ENCODE data around the gene PALD1. TPM values are rescaled to one million over a fixed set of nuclear protein-coding genes. Genes with fewer than 3 reads are reported as not detected.

The PALD1 gene
- total and polyA plus RNA-seq, 2 of the 4 experiments (the other 2 are of a cell fraction), result 0.12 to 0.18 TPM

- Histone ChIP-seq H2BK15ac (ENCODE audit: low read depth, low read length) (no peak overlapping the region), H2AK5ac (ENCODE audit: low read depth, low read length) (no peak overlapping the region), H2BK5ac (ENCODE audit: low read depth, low read length, poor library complexity, severe bottlenecking) (no peak overlapping the region), H3K18ac (ENCODE audit: low read depth, low read length) (no peak overlapping the region), H2AFZ (replicated peaks; ENCODE audit: low read length, poor library complexity) (no peak overlapping the region), H2BK120ac (ENCODE audit: low read depth, low read length) (no peak overlapping the region), H3K27ac (ENCODE audit: insufficient read depth, low read length) (no peak overlapping the region), H3K4me3 (ENCODE audit: insufficient read depth, low read depth, low read length) (no peak overlapping the region), H3K9me1 (ENCODE audit: insufficient read depth, low read length) (peaks cover 11% of the 10 kb centered on the region), H3K9me3 (ENCODE audit: control insufficient read depth, insufficient read depth, low read length) (no peaks in the 10 kb centered on the region), H3K27me3 (ENCODE audit: control insufficient read depth, insufficient read depth, low read length) (peaks cover 6% of the 10 kb centered on the region), H4K8ac (ENCODE audit: low read depth in 2 of 2, low read length in 2 of 2) (no peak overlapping the region), H4K91ac (ENCODE audit: insufficient read depth, low read depth, low read length) (no peak overlapping the region), H4K20me1 (ENCODE audit: insufficient read depth, low read length) (no peaks in the 10 kb centered on the region), H3K4ac (ENCODE audit: low read depth, low read length) (no peak overlapping the region), H3K79me1 (ENCODE audit: low read depth in 1 of 2, low read length in 2 of 2) (no peaks in the 10 kb centered on the region), H3K36me3 (ENCODE audit: control insufficient read depth, insufficient read depth, low read length) (no peaks in the 10 kb centered on the region), H3K23ac (ENCODE audit: low read depth, low read length) (no peak overlapping the region), H3K9ac (ENCODE audit: low read depth, low read length) (no peak overlapping the region), H3K4me1 (ENCODE audit: control insufficient read depth, insufficient read depth, low read length) (peaks cover 9% of the 10 kb centered on the region), H3K56ac (ENCODE audit: extremely low read depth, insufficient read depth, low read length) (no peak overlapping the region), H3K14ac (replicated peaks; ENCODE audit: low read depth, low read length) (no peak overlapping the region), H3K4me2 (ENCODE audit: low read depth, low read length) (no peak overlapping the region), H2BK20ac (ENCODE audit: low read depth, low read length) (no peak overlapping the region), H2AK9ac (replicated peaks; ENCODE audit: low read depth, low read length, poor library complexity) (no peak overlapping the region), H4K5ac (ENCODE audit: low read depth, low read length) (no peak overlapping the region)
- WGBS, 2 experiments (ENCODE audit: extremely low coverage in 2 of 2, insufficient read length in 1 of 2), result no CpG with 5 or more reads among the region's 12 CpGs
- BruUV-seq (replicated peaks), result no TSS peak
- dilution Hi-C loops (cut with HindIII; ENCODE audit: low sequenced_read_pairs, unreplicated experiment) (no loop called here), in situ Hi-C loops (cut with MboI; ENCODE audit: low sequenced_read_pairs) (loop anchor here (5.0 kb wide), 1 partner anchor 213 kb away; no protein-coding TSS in a partner anchor), intact Hi-C loops (cut with micrococcal nuclease) (no loop called here)
- ChIA-PET CTCF (interaction anchor here (0.5 to 1.2 kb wide), 4 partner anchors 12 to 205 kb away, joined by 3 read pairs; no protein-coding TSS in a partner anchor), POLR2A (ENCODE audit: unreplicated experiment) (no interaction called here)
- no peak for ATAC-seq (ENCODE audit: low read depth)
- no peak for DNase-seq
- TF ChIP-seq FOS (IDR thresholded peaks at IDR 0.05; ENCODE audit: low read depth, low read length) (no peak), CHD1 (IDR thresholded peaks at IDR 0.05; ENCODE audit: low read depth, low read length) (no peak), BHLHE40 (IDR thresholded peaks at IDR 0.05; ENCODE audit: low read depth, low read length) (no peak)
These were observed 70.9 kb downstream of the PALD1 start for GRCh38 chr10:70549351-70549961.

Data from IMR-90 (cell line).